Neural crest cell (in vitro differentiated cells): ENCODE results near the gene NKAIN1. TPM values are rescaled to one million over a fixed set of nuclear protein-coding genes. Genes with fewer than 3 reads are reported as not detected.
A peak's percentile ranks its signal among the peaks of the same experiment; 100 is the strongest.

Experiments
- DNase-seq: peaks from one replicate; pipeline ENCODE4 v3.0.0; 2021; ENCODE audit warnings: low read depth, mixed read lengths, low spot score
- H3K27ac Mint-ChIP-seq: one replicate; pipeline ENCODE4 v1.8.0; 2021; ENCODE audit warnings: mild to moderate bottlenecking, mixed read lengths; ENCODE audit not compliant: unreplicated experiment
- H3K27me3 Mint-ChIP-seq: 2 replicates; pipeline ENCODE4 v1.8.0; 2021; ENCODE audit warnings: low read depth, mild to moderate bottlenecking, mixed read lengths
- H3K36me3 Mint-ChIP-seq: 2 replicates; pipeline ENCODE4 v1.8.0; 2021; ENCODE audit warnings: low read depth, mild to moderate bottlenecking, mixed read lengths
- H3K4me1 Mint-ChIP-seq: 2 replicates; pipeline ENCODE4 v1.8.0; 2021; ENCODE audit warnings: mixed read lengths
- H3K4me3 Mint-ChIP-seq: one replicate; pipeline ENCODE4 v1.8.0; 2021; ENCODE audit warnings: mild to moderate bottlenecking, mixed read lengths
- H3K9me3 Mint-ChIP-seq: 2 replicates; pipeline ENCODE4 v1.8.0; 2021; ENCODE audit warnings: mixed read lengths
- total RNA-seq: library from RNA; stranded (reverse); gene quantifications from 2 replicates; pipeline ENCODE4 v1.2.1, GENCODE V29; 2021
- TF ChIP-seq, protein P1 (sequence below): fragments of 200-600 bp; sonication (generic); conservative IDR thresholded peaks from 2 replicates; pipeline ENCODE4 v1.5.0; 2021; ENCODE audit warnings: antibody characterized with exemption, mild to moderate bottlenecking

NKAIN1 gene
- total RNA-seq, 1 donor from 2014 or later = 73.2 TPM

DNA sequence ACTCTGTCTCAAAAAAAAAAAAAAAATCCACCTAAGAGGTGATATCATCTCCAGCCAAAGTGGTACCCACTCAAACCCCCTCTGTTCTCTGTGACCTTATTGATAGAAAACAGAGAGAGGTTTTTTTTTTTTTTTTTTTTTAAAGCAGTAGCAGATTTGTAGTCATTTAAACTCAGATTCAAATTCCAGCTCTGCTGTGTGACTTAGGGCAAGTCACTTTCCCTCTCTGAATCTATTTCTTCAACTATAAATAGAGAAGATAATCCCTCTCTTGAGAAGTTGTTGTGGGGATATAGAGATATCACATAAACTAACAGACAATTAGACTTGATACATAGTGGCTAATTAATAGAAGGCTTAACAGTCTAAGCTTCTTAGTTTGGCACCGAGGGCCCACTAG, 48.4 kb downstream of the NKAIN1 start:
- no peak for DNase-seq
- no peaks in the 10 kb centered on the region for H3K9me3 Mint-ChIP-seq
- H3K27ac Mint-ChIP-seq = no peak overlapping the region
- no peak overlapping the region for H3K4me3 Mint-ChIP-seq
- H3K36me3 Mint-ChIP-seq = no peaks in the 10 kb centered on the region
- H3K27me3 Mint-ChIP-seq = no peaks in the 10 kb centered on the region
- peaks cover 4% of the 10 kb centered on the region for H3K4me1 Mint-ChIP-seq
- TF ChIP-seq, protein P1, sequence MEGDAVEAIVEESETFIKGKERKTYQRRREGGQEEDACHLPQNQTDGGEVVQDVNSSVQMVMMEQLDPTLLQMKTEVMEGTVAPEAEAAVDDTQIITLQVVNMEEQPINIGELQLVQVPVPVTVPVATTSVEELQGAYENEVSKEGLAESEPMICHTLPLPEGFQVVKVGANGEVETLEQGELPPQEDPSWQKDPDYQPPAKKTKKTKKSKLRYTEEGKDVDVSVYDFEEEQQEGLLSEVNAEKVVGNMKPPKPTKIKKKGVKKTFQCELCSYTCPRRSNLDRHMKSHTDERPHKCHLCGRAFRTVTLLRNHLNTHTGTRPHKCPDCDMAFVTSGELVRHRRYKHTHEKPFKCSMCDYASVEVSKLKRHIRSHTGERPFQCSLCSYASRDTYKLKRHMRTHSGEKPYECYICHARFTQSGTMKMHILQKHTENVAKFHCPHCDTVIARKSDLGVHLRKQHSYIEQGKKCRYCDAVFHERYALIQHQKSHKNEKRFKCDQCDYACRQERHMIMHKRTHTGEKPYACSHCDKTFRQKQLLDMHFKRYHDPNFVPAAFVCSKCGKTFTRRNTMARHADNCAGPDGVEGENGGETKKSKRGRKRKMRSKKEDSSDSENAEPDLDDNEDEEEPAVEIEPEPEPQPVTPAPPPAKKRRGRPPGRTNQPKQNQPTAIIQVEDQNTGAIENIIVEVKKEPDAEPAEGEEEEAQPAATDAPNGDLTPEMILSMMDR = no peak

DNA sequence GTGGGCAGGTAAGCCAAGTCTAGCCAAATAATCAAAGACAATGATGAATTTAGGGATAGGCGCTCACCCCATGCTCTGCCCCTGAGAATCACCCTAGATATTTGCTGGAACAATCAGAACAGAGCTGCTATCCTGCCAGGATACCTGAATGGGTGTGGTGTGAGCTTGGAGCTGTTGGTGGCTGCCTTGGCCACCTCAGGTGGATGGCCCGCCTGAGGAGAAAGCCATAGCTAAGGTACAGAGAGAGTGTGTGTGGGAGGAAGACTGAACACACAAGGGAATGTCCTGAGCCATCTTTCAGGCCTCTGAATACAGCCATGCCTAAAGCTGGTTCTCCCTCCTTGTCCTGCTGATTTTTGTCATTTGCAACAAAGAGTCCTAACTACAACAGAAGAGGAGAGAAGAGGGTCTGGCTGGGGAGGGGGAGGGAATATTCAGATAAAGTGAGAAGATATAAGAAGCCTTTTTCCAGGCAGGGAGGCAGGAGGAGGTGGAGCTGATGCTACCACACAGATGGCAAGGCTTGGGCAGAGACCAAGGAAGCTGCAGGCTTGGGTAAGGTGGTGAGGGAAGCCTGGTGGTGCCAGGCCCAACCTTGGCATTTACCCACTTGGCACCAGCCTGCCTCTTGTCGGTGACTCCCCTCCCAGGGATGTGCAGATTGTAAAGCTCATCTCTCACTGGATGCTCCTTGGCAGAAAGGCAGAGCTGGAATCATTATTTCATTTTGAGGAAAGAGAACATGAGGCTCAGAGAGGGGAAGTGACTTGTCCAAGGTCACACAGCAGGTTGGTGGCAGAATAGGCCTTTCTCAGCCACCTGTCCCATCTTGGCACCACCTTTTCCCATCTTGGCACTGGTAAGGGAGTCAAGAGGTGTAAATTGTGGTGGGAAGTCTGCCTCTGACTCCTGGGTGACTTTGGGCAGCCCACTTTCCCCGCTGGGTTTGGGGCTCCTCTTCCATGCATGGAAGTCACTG, 49.7 kb downstream of the NKAIN1 start:
- H3K27me3 Mint-ChIP-seq = no peaks in the 10 kb centered on the region
- no peaks in the 10 kb centered on the region for H3K9me3 Mint-ChIP-seq
- no peak for DNase-seq

GRCh38 chr1:31183927-31184554, 55.6 kb downstream of the NKAIN1 start:
- Mint-ChIP-seq H3K27ac (peak overlapping the region; percentile 35), H3K4me3 (no peak overlapping the region), H3K9me3 (no peaks in the 10 kb centered on the region), H3K27me3 (no peaks in the 10 kb centered on the region), H3K4me1 (peaks cover 5% of the 10 kb centered on the region), H3K36me3 (peaks cover 6% of the 10 kb centered on the region)
- peak; percentile 74 for DNase-seq
- TF ChIP-seq, protein P1 = peak; percentile 89

More for the DNA sequence above, 49.7 kb downstream of the NKAIN1 start:
- H3K4me3 Mint-ChIP-seq = no peak overlapping the region
- peaks cover 4% of the 10 kb centered on the region for H3K4me1 Mint-ChIP-seq
- H3K27ac Mint-ChIP-seq = no peak overlapping the region
- H3K36me3 Mint-ChIP-seq = no peaks in the 10 kb centered on the region
- TF ChIP-seq, protein P1 = no peak

- no peak overlapping the region for H3K27ac Mint-ChIP-seq
- no peak overlapping the region for H3K4me3 Mint-ChIP-seq
- H3K27me3 Mint-ChIP-seq = no peaks in the 10 kb centered on the region
- TF ChIP-seq, protein P1 = no peak
- DNase-seq = no peak
- peaks cover 6% of the 10 kb centered on the region for H3K36me3 Mint-ChIP-seq
- H3K9me3 Mint-ChIP-seq = no peaks in the 10 kb centered on the region
- H3K4me1 Mint-ChIP-seq = peaks cover 5% of the 10 kb centered on the region
These were observed 56.6 kb downstream of the NKAIN1 start for GRCh38 chr1:31183126-31183525.

GRCh38 chr1:31182352-31182751, 57.3 kb downstream of the NKAIN1 start:
- Mint-ChIP-seq H3K9me3 (no peaks in the 10 kb centered on the region), H3K27me3 (no peaks in the 10 kb centered on the region), H3K4me3 (no peak overlapping the region), H3K36me3 (peaks cover 11% of the 10 kb centered on the region), H3K27ac (no peak overlapping the region), H3K4me1 (peaks cover 5% of the 10 kb centered on the region)
- DNase-seq = peak; percentile 75
- TF ChIP-seq, protein P1 = peak; percentile 49
